Stomach (tissue), 4 donors: Measurements from ENCODE around the gene CNN2.

Experiments used
- POLR2A ChIP-seq, 4 donors: fragments of 450-650 bp; IDR thresholded peaks; one replicate each; pipeline ENCODE4 v1.6.1; 2016; ENCODE audit warnings: antibody characterized with exemption in 4 of 4, control low read depth in 2 of 4, mild to moderate bottlenecking in 1 of 4, moderate library complexity in 1 of 4
- POLR2AphosphoS5 ChIP-seq, 3 donors: sonication (generic); formaldehyde crosslinking; IDR thresholded peaks; one replicate each; pipeline ENCODE4 v1.6.1; 2016; ENCODE audit warnings: antibody characterized with exemption in 3 of 3
- TF ChIP-seq, protein P1 (sequence below), 7 experiments: fragments of 450-650 bp in 4 of 7; fragments of 200-600 bp in 3 of 7; sonication (generic) in 3 of 7; IDR thresholded peaks; one replicate each; pipeline ENCODE4 v1.5.1; 2016 to 2019; ENCODE audit warnings: antibody characterized with exemption in 7 of 7, control low read depth in 2 of 7, mild to moderate bottlenecking in 1 of 7

DNA sequence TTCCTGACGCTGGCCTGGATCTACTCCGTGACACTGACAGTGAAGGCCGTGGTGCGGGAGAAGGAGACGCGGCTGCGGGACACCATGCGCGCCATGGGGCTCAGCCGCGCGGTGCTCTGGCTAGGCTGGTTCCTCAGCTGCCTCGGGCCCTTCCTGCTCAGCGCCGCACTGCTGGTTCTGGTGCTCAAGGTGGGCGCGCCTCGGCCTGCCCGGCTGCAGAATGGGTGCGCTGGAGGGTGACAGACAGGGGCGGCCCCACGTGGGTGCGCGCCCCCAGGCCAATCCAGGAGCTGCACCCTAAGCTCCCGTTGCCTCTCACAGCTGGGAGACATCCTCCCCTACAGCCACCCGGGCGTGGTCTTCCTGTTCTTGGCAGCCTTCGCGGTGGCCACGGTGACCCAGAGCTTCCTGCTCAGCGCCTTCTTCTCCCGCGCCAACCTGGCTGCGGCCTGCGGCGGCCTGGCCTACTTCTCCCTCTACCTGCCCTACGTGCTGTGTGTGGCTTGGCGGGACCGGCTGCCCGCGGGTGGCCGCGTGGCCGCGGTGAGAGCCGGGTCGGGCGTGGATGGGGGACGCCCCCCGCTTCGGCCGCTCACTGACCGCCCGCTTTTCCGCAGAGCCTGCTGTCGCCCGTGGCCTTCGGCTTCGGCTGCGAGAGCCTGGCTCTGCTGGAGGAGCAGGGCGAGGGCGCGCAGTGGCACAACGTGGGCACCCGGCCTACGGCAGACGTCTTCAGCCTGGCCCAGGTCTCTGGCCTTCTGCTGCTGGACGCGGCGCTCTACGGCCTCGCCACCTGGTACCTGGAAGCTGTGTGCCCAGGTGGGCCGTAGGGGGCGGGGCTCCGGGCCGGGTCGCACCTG, 20.7 kb downstream of the CNN2 start:
- TF ChIP-seq, protein P1, sequence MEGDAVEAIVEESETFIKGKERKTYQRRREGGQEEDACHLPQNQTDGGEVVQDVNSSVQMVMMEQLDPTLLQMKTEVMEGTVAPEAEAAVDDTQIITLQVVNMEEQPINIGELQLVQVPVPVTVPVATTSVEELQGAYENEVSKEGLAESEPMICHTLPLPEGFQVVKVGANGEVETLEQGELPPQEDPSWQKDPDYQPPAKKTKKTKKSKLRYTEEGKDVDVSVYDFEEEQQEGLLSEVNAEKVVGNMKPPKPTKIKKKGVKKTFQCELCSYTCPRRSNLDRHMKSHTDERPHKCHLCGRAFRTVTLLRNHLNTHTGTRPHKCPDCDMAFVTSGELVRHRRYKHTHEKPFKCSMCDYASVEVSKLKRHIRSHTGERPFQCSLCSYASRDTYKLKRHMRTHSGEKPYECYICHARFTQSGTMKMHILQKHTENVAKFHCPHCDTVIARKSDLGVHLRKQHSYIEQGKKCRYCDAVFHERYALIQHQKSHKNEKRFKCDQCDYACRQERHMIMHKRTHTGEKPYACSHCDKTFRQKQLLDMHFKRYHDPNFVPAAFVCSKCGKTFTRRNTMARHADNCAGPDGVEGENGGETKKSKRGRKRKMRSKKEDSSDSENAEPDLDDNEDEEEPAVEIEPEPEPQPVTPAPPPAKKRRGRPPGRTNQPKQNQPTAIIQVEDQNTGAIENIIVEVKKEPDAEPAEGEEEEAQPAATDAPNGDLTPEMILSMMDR (IDR thresholded peaks at IDR 0.05), result no peak
- TF ChIP-seq POLR2AphosphoS5 (IDR thresholded peaks at IDR 0.05) (no peak), POLR2A (IDR thresholded peaks at IDR 0.05) (no peak)
